Measurements from ENCODE around the gene AMACR. TPM values are rescaled to one million over a fixed set of nuclear protein-coding genes. Genes with fewer than 3 reads are reported as not detected.
"Not testable (repeated sequence)": the region's sequence is repeated elsewhere in the genome, so short reads cannot be mapped to it uniquely, and the experiment has no call there.

Gene AMACR
- total RNA-seq, 1 experiment from 2014 or later, result 9.1 TPM

- TF ChIP-seq CTCF (IDR thresholded peaks at IDR 0.05; ENCODE audit: unreplicated experiment), result no peak
- DNase-seq, result no peak
- H3K4me3 Mint-ChIP-seq (ENCODE audit: low read depth, unreplicated experiment), result no peak overlapping the region
- peaks cover 10% of the 10 kb centered on the region for H3K4me1 Mint-ChIP-seq (ENCODE audit: low read depth, unreplicated experiment)
- no peaks in the 10 kb centered on the region for H3K36me3 Mint-ChIP-seq (ENCODE audit: insufficient read depth, unreplicated experiment)
- intact Hi-C loops (cut with micrococcal nuclease; ENCODE audit: unreplicated experiment), result no loop called here
- no TSS peak for BruUV-seq (replicated peaks)
- CTCF ChIA-PET, result no interaction called here
- H3K27ac Mint-ChIP-seq (ENCODE audit: unreplicated experiment), result no peak overlapping the region
- no peaks in the 10 kb centered on the region for H3K27me3 Mint-ChIP-seq (ENCODE audit: unreplicated experiment)
- no peaks in the 10 kb centered on the region for H3K9me3 Mint-ChIP-seq (ENCODE audit: low read depth, unreplicated experiment)
Observed at GRCh38 chr5:34035756-34036155, 27.9 kb upstream of the AMACR start.

- intact Hi-C loops (cut with micrococcal nuclease; ENCODE audit: unreplicated experiment), result no loop called here
- Mint-ChIP-seq H3K4me3 (ENCODE audit: low read depth, unreplicated experiment) (no peak overlapping the region), H3K36me3 (ENCODE audit: insufficient read depth, unreplicated experiment) (no peaks in the 10 kb centered on the region), H3K4me1 (ENCODE audit: low read depth, unreplicated experiment) (peaks cover 10% of the 10 kb centered on the region), H3K27me3 (ENCODE audit: unreplicated experiment) (no peaks in the 10 kb centered on the region), H3K9me3 (ENCODE audit: low read depth, unreplicated experiment) (no peaks in the 10 kb centered on the region), H3K27ac (ENCODE audit: unreplicated experiment) (no peak overlapping the region)
- no TSS peak for BruUV-seq (replicated peaks)
- CTCF ChIA-PET, result no interaction called here
- DNase-seq, result no peak
- TF ChIP-seq CTCF (IDR thresholded peaks at IDR 0.05; ENCODE audit: unreplicated experiment), result no peak
Observed at GRCh38 chr5:34034534-34035327, 26.9 kb upstream of the AMACR start.

- Mint-ChIP-seq H3K36me3 (ENCODE audit: insufficient read depth, unreplicated experiment) (no peaks in the 10 kb centered on the region), H3K4me1 (ENCODE audit: low read depth, unreplicated experiment) (peaks cover 10% of the 10 kb centered on the region), H3K4me3 (ENCODE audit: low read depth, unreplicated experiment) (no peak overlapping the region), H3K9me3 (ENCODE audit: low read depth, unreplicated experiment) (no peaks in the 10 kb centered on the region), H3K27me3 (ENCODE audit: unreplicated experiment) (no peaks in the 10 kb centered on the region), H3K27ac (ENCODE audit: unreplicated experiment) (no peak overlapping the region)
- DNase-seq, result no peak
- TF ChIP-seq CTCF (IDR thresholded peaks at IDR 0.05; ENCODE audit: unreplicated experiment), result no peak
- no TSS peak for BruUV-seq (replicated peaks)
- CTCF ChIA-PET, result no interaction called here
- intact Hi-C loops (cut with micrococcal nuclease; ENCODE audit: unreplicated experiment), result no loop called here
Observed at GRCh38 chr5:34031966-34032365, 24.1 kb upstream of the AMACR start.

- no peak for DNase-seq
- Mint-ChIP-seq H3K27ac (ENCODE audit: unreplicated experiment) (no peak overlapping the region), H3K4me3 (ENCODE audit: low read depth, unreplicated experiment) (no peak overlapping the region), H3K9me3 (ENCODE audit: low read depth, unreplicated experiment) (no peaks in the 10 kb centered on the region), H3K27me3 (ENCODE audit: unreplicated experiment) (no peaks in the 10 kb centered on the region), H3K36me3 (ENCODE audit: insufficient read depth, unreplicated experiment) (no peaks in the 10 kb centered on the region), H3K4me1 (ENCODE audit: low read depth, unreplicated experiment) (peaks cover 15% of the 10 kb centered on the region)
- no TSS peak for BruUV-seq (replicated peaks)
- CTCF ChIA-PET, result no interaction called here
- intact Hi-C loops (cut with micrococcal nuclease; ENCODE audit: unreplicated experiment), result no loop called here
- TF ChIP-seq CTCF (IDR thresholded peaks at IDR 0.05; ENCODE audit: unreplicated experiment), result no peak
Observed at GRCh38 chr5:34031117-34031516, 23.3 kb upstream of the AMACR start.

GRCh38 chr5:34030585-34030984, 22.7 kb upstream of the AMACR start:
- intact Hi-C loops (cut with micrococcal nuclease; ENCODE audit: unreplicated experiment); H3K9me3 Mint-ChIP-seq (ENCODE audit: low read depth, unreplicated experiment); H3K36me3 Mint-ChIP-seq (ENCODE audit: insufficient read depth, unreplicated experiment); CTCF ChIA-PET; BruUV-seq (replicated peaks); H3K27ac Mint-ChIP-seq (ENCODE audit: unreplicated experiment); DNase-seq; H3K27me3 Mint-ChIP-seq (ENCODE audit: unreplicated experiment); H3K4me3 Mint-ChIP-seq (ENCODE audit: low read depth, unreplicated experiment): not testable (repeated sequence)
- peaks cover 20% of the 10 kb centered on the region for H3K4me1 Mint-ChIP-seq (ENCODE audit: low read depth, unreplicated experiment)

Measured in Calu3 (cell line).